HG02852 (cell line): Measurements from ENCODE around the gene UBE2G2.
"Not testable (repeated sequence)": the region's sequence is repeated elsewhere in the genome, so short reads cannot be mapped to it uniquely, and the experiment has no call there.

Source experiments
- ATAC-seq: cut with Tn5 transposase; IDR thresholded peaks from one replicate; pipeline ENCODE4 v1.9.1; 2021; ENCODE audit warnings: mild to moderate bottlenecking, moderate library complexity; ENCODE audit not compliant: unreplicated experiment

UBE2G2 gene

GRCh38 chr21:44836666-44837471 is 35.2 kb upstream of the UBE2G2 start:
- ATAC-seq: no peak

- no peak for ATAC-seq
Measured at GRCh38 chr21:44836349-44836665, 34.7 kb upstream of the UBE2G2 start.

GRCh38 chr21:44835647-44835973 is 34.0 kb upstream of the UBE2G2 start:
- ATAC-seq: no peak

GRCh38 chr21:44834951-44835646 is 33.5 kb upstream of the UBE2G2 start:
- ATAC-seq: no peak

- no peak for ATAC-seq
Measured at GRCh38 chr21:44834231-44834950, 32.8 kb upstream of the UBE2G2 start.

- ATAC-seq: no peak
Measured at GRCh38 chr21:44833663-44834062, 32.0 kb upstream of the UBE2G2 start.

GRCh38 chr21:44832516-44833255 is 31.1 kb upstream of the UBE2G2 start:
- not testable (repeated sequence) for ATAC-seq

GRCh38 chr21:44831227-44831860 is 29.7 kb upstream of the UBE2G2 start:
- ATAC-seq: no peak

- no peak for ATAC-seq
Measured at GRCh38 chr21:44829507-44830092, 28.0 kb upstream of the UBE2G2 start.

- ATAC-seq: no peak
Measured at GRCh38 chr21:44828362-44829056, 26.9 kb upstream of the UBE2G2 start.

GRCh38 chr21:44823179-44823660 is 21.6 kb upstream of the UBE2G2 start:
- no peak for ATAC-seq

- no peak for ATAC-seq
Measured at GRCh38 chr21:44822484-44823178, 21.0 kb upstream of the UBE2G2 start.

- no peak for ATAC-seq
Measured at GRCh38 chr21:44820851-44821250, 19.2 kb upstream of the UBE2G2 start.

- no peak for ATAC-seq
Measured at GRCh38 chr21:44819283-44820243, 17.9 kb upstream of the UBE2G2 start.

GRCh38 chr21:44818640-44819011 is 17.0 kb upstream of the UBE2G2 start:
- ATAC-seq: no peak

- ATAC-seq: peak; percentile 63
Measured at GRCh38 chr21:44817914-44818639, 16.5 kb upstream of the UBE2G2 start, which contains the start of gene SUMO3. Gene SUMO3, minus strand, starts transcription at chr21:44818062. Its CDS starts 94 bp downstream, at chr21:44817968.

- peak; percentile 69 for ATAC-seq
Measured at GRCh38 chr21:44817506-44817880, 15.9 kb upstream of the UBE2G2 start.
